NCI-H345 (cell line): Measurements from ENCODE around the gene PLD1.
"Not testable (repeated sequence)": the region's sequence is repeated elsewhere in the genome, so short reads cannot be mapped to it uniquely, and the experiment has no call there.

Experiments used
- DNase-seq: peaks from one replicate; lab custom pipeline; 2025; lab: John Stamatoyannopoulos, UW

The PLD1 gene

GRCh38 chr3:171614318-171614921 is 195.9 kb downstream of the PLD1 start:
- DNase-seq: no peak

GRCh38 chr3:171607452-171607851 is 202.8 kb downstream of the PLD1 start:
- DNase-seq: no peak

GRCh38 chr3:171606151-171606751 is 204.0 kb downstream of the PLD1 start:
- DNase-seq: no peak

GRCh38 chr3:171604370-171604769 is 205.9 kb downstream of the PLD1 start:
- DNase-seq: no peak

GRCh38 chr3:171602072-171602471 is 208.2 kb downstream of the PLD1 start:
- DNase-seq: no peak

- no peak for DNase-seq
Measured at GRCh38 chr3:171600030-171600429, 210.3 kb downstream of the PLD1 start.

GRCh38 chr3:171598990-171599389 is 211.3 kb downstream of the PLD1 start:
- DNase-seq: no peak

GRCh38 chr3:171592786-171593185 is 217.5 kb downstream of the PLD1 start:
- DNase-seq: no peak

- DNase-seq: no peak
Measured at GRCh38 chr3:171591070-171591469, 219.2 kb downstream of the PLD1 start.

- DNase-seq: no peak
Measured at GRCh38 chr3:171586274-171586673, 224.0 kb downstream of the PLD1 start.

GRCh38 chr3:171585039-171585438 is 225.2 kb downstream of the PLD1 start:
- no peak for DNase-seq

GRCh38 chr3:171584100-171584499 is 226.2 kb downstream of the PLD1 start:
- no peak for DNase-seq

- no peak for DNase-seq
Measured at GRCh38 chr3:171574556-171575240, 235.6 kb downstream of the PLD1 start.

- DNase-seq: no peak
Measured at GRCh38 chr3:171569571-171570132, 240.6 kb downstream of the PLD1 start.

- no peak for DNase-seq
Measured at GRCh38 chr3:171568766-171569165, 241.5 kb downstream of the PLD1 start.

- peak; percentile 14 for DNase-seq
Measured at GRCh38 chr3:171566803-171567422, 243.4 kb downstream of the PLD1 start.

- DNase-seq: no peak
Measured at GRCh38 chr3:171565481-171566058, 244.7 kb downstream of the PLD1 start.

- DNase-seq: no peak
Measured at GRCh38 chr3:171564748-171565480, 245.4 kb downstream of the PLD1 start.

- no peak for DNase-seq
Measured at GRCh38 chr3:171563298-171563697, 247.0 kb downstream of the PLD1 start.

GRCh38 chr3:171562459-171562858 is 247.8 kb downstream of the PLD1 start:
- DNase-seq: not testable (repeated sequence)

GRCh38 chr3:171561596-171562323 is 248.5 kb downstream of the PLD1 start:
- no peak for DNase-seq
